Measurements from ENCODE around the gene RALGPS1. TPM values are rescaled to one million over a fixed set of nuclear protein-coding genes. Genes with fewer than 3 reads are reported as not detected.

The RALGPS1 gene
- total and polyA plus RNA-seq, 2 of the 13 experiments (the other 11 are each of a cell fraction or from before 2014, with no cell fraction given): 3.7 to 6.5 TPM

- TF ChIP-seq ZNF747 (CRISPR knock-in tag; IDR thresholded peaks at IDR 0.05; ENCODE audit: borderline replicate concordance) (peak; percentile 83), NCOA5 (CRISPR knock-in tag; IDR thresholded peaks at IDR 0.05) (no peak), NFYB (CRISPR knock-in tag; IDR thresholded peaks at IDR 0.05) (peak; percentile 38; the same call in 1 of the 2 replicates), ARID3A (IDR thresholded peaks at IDR 0.05; ENCODE audit: low read depth, low read length) (no peak), ZNF816 (CRISPR knock-in tag; IDR thresholded peaks at IDR 0.05; ENCODE audit: borderline replicate concordance) (peak; percentile 78; the same call in 1 of the 2 replicates), BCL6 (CRISPR knock-in tag; IDR thresholded peaks at IDR 0.05) (peak; percentile 83), TFDP2 (CRISPR knock-in tag; IDR thresholded peaks at IDR 0.05) (peak; percentile 94), BRF2 (CRISPR knock-in tag; IDR thresholded peaks at IDR 0.05) (no peak), ONECUT2 (CRISPR knock-in tag; IDR thresholded peaks at IDR 0.05) (peak; percentile 58; the same call in 1 of the 2 replicates), ZHX1 (CRISPR knock-in tag; IDR thresholded peaks at IDR 0.05; ENCODE audit: low read depth) (0 out of 2 replicates have a peak, but pooled peaks have one; percentile 66), SMARCE1 (IDR thresholded peaks at IDR 0.05; ENCODE audit: borderline replicate concordance) (no peak), ZNF530 (CRISPR knock-in tag; IDR thresholded peaks at IDR 0.05; ENCODE audit: low read depth) (peak; percentile 91), ZNF562 (CRISPR knock-in tag; IDR thresholded peaks at IDR 0.05; ENCODE audit: borderline replicate concordance) (peak; percentile 84; the same call in 1 of the 2 replicates), ZNF749 (CRISPR knock-in tag; IDR thresholded peaks at IDR 0.05; ENCODE audit: borderline replicate concordance) (peak; percentile 94), GATA4 (IDR thresholded peaks at IDR 0.05; ENCODE audit: borderline replicate concordance, low read depth) (no peak), MTERF4 (CRISPR knock-in tag; IDR thresholded peaks at IDR 0.05) (peak; percentile 99), ZBTB25 (CRISPR knock-in tag; IDR thresholded peaks at IDR 0.05) (peak; percentile 93; the same call in 1 of the 2 replicates), ZNF30 (CRISPR knock-in tag; IDR thresholded peaks at IDR 0.05) (peak; percentile 98), MXD1 (CRISPR knock-in tag; IDR thresholded peaks at IDR 0.05) (peak; percentile 98), ZFP41 (CRISPR knock-in tag; IDR thresholded peaks at IDR 0.05; ENCODE audit: borderline replicate concordance) (peak; percentile 92; the same call in 1 of the 2 replicates)
These were observed 244.8 kb downstream of the RALGPS1 start (continued) for GRCh38 chr9:127159325-127159801.

Data from HepG2 (cell line).